T-helper 9 cell (primary cell): ENCODE data around the gene ZNF487.
"Not testable (repeated sequence)": the region's sequence is repeated elsewhere in the genome, so short reads cannot be mapped to it uniquely, and the experiment has no call there.

ENCODE experiments used
- DNase-seq: peaks from one replicate; pipeline ENCODE4 v3.0.0-alpha.2; 2020
- total RNA-seq, 2 donors: gene quantifications; one replicate each; lab custom pipeline; 2026; lab: John Stamatoyannopoulos, UW

ZNF487 gene
- 4.8 to 10.6 reads per million in 2 donors for total RNA-seq

GRCh38 chr10:43436291-43437140 is at the start of gene ZNF487:
Gene ZNF487 (plus strand): TSS chr10:43437111. CDS start chr10:43475814, 38,703 bp downstream.
- DNase-seq: peak; percentile 79

GRCh38 chr10:43387678-43388032 is 49.3 kb upstream of the ZNF487 start:
- no peak for DNase-seq

DNA sequence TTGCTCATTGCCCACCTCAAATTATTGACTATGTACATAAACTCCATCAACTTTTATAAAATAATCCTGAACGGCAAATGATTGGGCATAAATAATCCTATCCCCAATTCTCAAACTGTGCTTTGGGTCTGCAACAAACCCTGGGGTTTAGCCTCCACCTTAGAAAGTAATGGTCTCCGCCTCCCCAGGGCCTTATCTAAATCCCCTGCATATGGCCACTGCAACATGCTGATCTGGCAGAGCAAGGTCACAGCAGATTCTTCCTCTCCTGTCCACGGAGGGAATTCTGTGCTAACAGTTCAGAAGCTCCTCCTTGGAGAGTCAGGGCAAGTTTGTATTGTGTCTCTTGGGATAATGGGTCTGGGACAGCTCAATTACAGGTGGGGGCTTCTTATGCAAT is 47.0 kb upstream of the ZNF487 start:
- DNase-seq: no peak

GRCh38 chr10:43390333-43390732 is 46.6 kb upstream of the ZNF487 start:
- no peak for DNase-seq

- no peak for DNase-seq
Observed at GRCh38 chr10:43390759-43391158, 46.2 kb upstream of the ZNF487 start.

DNA sequence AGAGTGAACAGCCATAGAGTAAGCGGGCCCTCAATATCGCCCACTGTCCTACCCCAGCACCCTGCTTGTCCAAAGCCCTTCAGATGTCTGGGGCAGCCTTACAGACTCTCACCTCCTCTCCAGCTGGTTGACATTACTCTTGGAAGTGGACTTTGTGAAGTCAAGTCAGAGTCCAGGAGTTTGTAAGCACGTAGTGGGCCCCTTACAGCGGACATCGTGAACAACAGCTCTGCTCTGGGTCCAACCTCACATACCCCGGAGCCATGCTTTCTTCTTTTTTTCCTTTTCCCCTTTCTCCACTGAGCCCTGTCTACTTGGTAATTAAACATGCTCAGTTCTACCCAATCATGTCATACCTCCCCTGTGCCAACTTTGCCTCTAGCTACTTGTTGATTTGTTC is 45.4 kb upstream of the ZNF487 start:
- DNase-seq: no peak

- no peak for DNase-seq
Observed at GRCh38 chr10:43392748-43393147, 44.2 kb upstream of the ZNF487 start.

DNA sequence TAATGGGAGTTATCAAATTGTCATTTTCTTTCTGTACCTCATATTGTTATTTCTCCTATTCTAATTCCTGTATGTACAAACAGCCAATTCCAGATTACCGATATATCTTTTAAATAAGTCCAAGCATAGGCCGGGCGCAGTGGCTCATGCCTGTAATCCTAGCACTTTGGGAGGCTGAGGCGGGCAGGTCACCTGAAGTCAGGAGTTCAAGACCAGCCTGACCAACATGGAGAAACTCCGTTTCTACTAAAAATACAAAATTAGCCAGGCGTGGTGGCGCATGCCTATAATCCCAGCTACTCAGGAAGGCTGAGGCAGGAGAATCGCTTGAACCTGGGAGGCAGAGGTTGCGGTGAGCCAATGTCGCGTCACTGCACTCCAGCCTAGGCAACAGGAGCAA is 43.7 kb upstream of the ZNF487 start:
- not testable (repeated sequence) for DNase-seq

GRCh38 chr10:43393606-43394360 is 43.1 kb upstream of the ZNF487 start:
- DNase-seq: no peak

DNA sequence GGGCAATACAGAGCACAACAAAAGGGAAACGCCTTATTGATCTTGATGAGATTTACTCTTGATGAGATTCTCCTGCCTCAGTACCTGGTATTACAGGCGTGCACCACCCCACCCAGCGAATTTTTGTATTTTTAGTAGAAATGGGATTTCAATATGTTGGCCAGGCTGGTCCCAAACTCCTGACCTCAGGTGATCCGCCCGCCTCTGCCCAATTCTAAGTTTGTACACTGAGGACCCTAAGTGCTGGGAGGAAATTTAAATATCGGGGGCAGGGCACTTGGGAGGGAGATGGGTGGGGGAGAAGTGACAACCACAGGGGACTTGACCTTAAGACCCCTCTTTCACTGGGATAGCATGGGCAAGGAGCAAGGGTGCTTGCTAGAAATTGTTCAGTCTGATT is 42.0 kb upstream of the ZNF487 start:
- DNase-seq: no peak

DNA sequence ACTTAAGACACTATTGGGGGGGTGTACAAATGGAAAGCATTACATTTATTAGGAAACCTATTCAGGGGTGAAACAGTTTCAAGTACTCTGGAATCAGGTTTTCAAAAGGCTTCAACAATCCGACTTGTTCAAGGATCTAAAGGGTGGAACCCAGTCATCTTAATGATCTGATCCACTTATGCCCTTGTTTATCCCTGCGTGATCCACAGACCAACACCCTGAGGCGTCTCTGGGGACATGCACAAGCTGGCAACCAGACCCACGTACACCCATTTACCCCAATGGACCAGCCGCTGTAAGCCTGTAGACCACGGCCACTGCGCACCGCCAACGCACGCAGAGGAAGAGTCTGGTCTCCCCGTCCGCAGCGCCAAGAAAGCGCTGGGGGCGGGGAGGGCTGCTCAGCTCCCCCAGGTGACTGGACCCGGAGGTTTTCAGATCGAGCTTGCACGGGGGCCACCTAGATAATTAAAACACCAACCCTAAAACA is 41.3 kb upstream of the ZNF487 start:
- DNase-seq: peak; percentile 30

GRCh38 chr10:43396061-43396927 is 40.6 kb upstream of the ZNF487 start:
- peak; percentile 54 for DNase-seq

DNA sequence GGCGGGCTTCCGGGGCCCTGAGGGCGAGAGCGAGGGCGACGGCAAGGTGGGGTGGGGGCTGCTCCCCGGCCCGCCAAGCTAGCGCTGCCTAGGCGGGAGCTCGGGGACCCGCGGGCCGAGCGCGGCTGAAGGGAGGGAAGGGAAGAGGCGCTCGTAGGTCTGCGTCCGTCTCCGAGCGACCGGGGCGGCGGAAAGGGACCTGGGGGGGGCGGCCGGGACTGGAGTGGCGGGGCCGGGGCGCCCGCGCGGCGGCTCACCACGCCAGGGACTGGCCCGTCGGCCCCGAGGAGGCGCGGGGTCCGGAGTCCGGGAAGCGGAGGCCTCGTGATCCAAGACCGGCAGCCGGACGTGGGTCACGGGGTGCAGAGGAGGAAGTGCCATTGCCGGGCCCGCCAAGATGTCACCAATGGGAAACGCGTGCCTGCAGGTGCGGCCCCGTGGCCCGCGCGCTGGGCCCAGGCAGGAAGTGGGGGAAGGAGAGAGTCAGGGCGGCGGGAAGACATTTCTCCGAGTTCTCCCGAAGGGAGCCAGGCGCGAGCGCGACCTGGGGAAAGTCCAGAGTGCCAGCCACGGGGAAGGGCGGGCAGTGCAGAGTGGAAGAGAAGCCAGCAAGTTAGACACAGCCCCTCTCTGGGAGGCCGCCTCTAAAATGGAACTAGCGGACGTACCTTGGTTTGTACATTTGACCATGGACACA is 39.8 kb upstream of the ZNF487 start:
- DNase-seq: peak; percentile 62

GRCh38 chr10:43398939-43399319 is 38.0 kb upstream of the ZNF487 start:
- DNase-seq: no peak

DNA sequence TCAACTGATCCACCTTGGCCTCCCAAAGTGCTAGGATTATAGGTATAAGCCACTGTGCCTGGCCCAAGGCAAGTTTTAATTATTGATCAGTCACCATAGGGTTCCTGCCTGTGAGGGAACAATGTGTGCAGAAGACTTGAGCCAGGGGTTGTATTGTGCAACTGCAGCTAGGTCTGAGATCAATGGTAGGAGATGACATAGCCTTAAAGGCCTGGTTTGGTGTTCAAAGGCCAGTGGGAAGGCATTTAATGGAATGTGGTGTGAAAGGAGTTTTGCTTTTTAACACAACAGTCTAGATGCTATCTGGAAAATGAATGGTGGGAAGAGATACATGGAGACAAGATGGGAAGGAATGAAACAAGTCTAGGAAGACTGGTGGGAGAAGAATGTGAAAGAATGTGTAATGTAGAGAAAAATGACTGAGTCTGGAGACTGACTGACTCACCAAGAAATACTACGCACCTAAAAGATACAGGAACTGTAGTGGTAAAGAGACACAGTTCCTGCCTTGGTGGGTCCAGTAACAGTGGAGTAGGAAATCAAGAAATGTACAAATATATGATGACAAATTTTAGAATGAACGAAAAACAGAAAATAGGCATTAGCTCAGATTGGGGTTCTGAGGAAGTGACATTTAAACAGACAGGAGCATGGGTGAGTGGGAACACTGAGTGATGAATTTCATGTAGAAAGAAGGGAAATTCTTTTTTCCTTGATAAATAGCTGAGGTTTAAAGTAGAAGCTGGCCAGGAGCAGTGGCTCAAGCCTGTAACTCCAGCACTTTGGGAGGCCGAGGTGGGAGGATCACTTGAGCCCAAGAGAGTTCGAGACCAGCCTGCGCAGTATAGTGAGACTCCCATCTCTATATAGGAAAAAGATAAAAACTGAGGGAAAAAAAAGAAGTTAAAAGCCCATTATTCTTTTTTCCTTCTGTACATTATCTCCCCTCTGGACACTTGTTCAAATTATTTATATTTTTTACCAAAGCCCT is 37.3 kb upstream of the ZNF487 start:
- no peak for DNase-seq

GRCh38 chr10:43401627-43402026 is 35.3 kb upstream of the ZNF487 start:
- DNase-seq: no peak

DNA sequence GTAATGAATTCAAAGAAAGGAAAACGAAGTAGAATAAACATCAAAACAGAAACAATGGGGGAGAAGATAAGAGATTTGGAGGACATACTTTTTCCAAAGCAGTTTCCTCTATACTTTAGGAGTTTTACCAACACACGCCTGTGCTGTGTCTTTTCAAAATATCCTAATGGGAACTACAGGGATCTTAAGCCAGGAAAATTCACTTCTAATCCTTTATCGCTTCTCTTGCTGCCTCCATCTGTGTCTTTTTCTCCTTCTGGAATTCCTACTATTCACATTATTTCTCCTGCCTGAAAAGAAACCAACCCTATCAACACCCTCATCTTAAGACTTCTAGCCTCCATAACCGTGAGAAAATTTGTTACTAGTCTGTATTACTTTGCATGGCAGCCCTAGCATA is 34.7 kb upstream of the ZNF487 start:
- DNase-seq: no peak

DNA sequence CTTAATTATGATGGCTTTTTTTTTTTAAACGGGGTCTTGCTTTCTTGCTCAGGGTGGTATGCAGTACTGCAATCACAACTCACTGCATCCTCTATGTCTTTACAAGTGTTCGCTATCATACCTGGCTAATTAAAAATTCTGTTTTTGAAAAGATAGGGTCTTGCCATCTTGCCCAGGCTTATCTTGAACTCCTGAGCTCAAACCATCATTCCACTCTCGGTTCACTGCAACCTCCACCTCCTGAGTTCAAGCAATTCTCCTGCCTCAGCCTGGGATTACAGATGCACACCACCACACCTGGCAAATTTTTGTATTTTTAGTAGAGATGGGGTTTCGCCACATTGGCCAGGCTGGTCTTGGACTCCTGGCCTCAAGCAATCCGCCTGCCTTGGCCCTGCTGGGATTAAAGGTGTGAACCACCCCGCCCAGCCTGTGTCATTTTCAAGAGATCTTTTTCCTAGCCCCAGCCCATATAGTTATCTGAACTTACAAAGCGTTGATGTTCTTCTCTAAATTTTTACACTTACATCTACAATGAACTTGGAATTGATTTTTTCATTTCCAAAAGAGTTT is 33.9 kb upstream of the ZNF487 start:
- DNase-seq: no peak

DNA sequence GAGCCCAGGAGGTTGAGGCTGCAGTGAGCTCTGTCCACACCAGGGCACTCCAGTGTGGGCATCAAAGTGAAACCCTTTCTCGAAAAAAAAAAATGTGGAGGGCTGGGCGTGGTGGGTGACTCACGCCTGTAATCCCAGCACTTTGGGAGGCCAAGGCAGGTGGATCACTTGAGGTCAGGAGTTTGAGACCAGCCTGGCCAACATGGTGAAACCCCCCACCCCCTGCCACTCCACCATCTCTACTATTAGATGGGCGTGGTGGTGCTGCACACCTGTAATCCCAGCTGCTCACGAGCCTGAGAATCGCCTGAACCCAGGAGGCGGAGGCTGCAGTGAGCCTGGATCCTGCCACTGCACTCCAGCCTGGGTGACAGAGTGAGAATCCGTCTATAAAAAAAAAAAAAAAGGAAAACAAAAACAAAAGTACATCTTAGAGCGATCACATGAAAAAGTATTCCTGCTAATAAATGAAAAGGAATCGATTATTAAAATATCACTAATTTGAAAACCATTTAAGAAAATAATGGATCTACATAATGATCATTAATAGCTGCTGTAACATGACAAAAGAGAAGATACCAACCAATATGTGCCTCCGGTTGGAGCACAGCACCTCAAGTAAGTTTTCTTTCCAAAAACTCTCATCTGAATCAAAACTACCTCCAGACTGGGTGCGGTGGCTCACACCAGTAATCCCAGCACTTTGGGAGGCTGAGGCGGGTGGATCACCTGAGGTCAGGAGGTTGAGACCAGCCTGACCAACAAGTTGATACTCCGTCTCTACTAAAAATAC is 32.8 kb upstream of the ZNF487 start:
- no peak for DNase-seq

DNA sequence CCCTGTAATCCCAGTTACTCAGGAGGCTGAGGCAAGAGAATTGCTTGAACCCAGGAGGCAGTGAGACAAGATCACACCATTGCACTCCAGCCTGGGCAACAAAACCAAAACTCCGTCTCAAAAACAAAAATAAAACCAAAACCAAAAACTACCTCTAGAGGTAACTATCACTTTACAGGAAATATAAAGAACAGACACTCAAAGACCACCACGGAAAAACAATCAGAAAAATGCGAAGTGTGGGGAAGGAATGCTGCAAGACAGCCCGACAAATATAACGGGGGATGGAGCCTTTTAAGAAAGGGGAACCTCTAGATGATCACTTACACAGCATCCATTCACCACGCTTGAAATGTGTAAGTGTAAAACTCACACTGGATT is 32.2 kb upstream of the ZNF487 start:
- no peak for DNase-seq
